ENCODE results near the gene HMSD. TPM values are rescaled to one million over a fixed set of nuclear protein-coding genes. Genes with fewer than 3 reads are reported as not detected.

The HMSD gene
- total and polyA plus RNA-seq, 2 of the 4 experiments (the other 2 are of a cell fraction) = 0.17 to 0.36 TPM

- no peak overlapping the region for H3K9ac ChIP-seq (ENCODE audit: low read depth, low read length)
- ATAC-seq (ENCODE audit: low read depth) = no peak
- in situ Hi-C loops (cut with MboI; ENCODE audit: low sequenced_read_pairs) = no loop called here
These were observed 47.9 kb downstream of the HMSD start for GRCh38 chr18:63997041-63997440.

More at GRCh38 chr18:63997041-63997440, 47.9 kb downstream of the HMSD start:
- H2BK20ac ChIP-seq (ENCODE audit: low read depth, low read length) = no peak overlapping the region
- no peak overlapping the region for H2BK120ac ChIP-seq (ENCODE audit: low read depth, low read length)
- no peak overlapping the region for H3K18ac ChIP-seq (ENCODE audit: low read depth, low read length)
- CTCF ChIA-PET = no interaction called here
- WGBS, 2 experiments (ENCODE audit: extremely low coverage in 2 of 2, insufficient read length in 1 of 2) = no CpG with 5 or more reads among the region's 4 CpGs
- no peaks in the 10 kb centered on the region for H4K20me1 ChIP-seq (ENCODE audit: insufficient read depth, low read length)
- H2AK5ac ChIP-seq (ENCODE audit: low read depth, low read length) = no peak overlapping the region
- no peak overlapping the region for H3K27ac ChIP-seq (ENCODE audit: insufficient read depth, low read length)
- no peak for TF ChIP-seq RFX5 (IDR thresholded peaks at IDR 0.05; ENCODE audit: low read depth, low read length)
- no peak for TF ChIP-seq FOS (IDR thresholded peaks at IDR 0.05; ENCODE audit: low read depth, low read length)
- no peak for TF ChIP-seq USF2 (IDR thresholded peaks at IDR 0.05; ENCODE audit: low read depth, low read length)
- no peak for TF ChIP-seq BHLHE40 (IDR thresholded peaks at IDR 0.05; ENCODE audit: low read depth, low read length)
- TF ChIP-seq POLR2A (IDR thresholded peaks at IDR 0.05; ENCODE audit: low read depth, low read length) = no peak
- no peak for TF ChIP-seq RAD21 (IDR thresholded peaks at IDR 0.05; ENCODE audit: low read length)
- TF ChIP-seq MAFK (IDR thresholded peaks at IDR 0.05; ENCODE audit: low read depth, low read length) = no peak
- TF ChIP-seq NFE2L2 (IDR thresholded peaks at IDR 0.05; ENCODE audit: low read depth, low read length) = no peak
- no peak for TF ChIP-seq CHD1 (IDR thresholded peaks at IDR 0.05; ENCODE audit: low read depth, low read length)
- TF ChIP-seq ELK1 (IDR thresholded peaks at IDR 0.05; ENCODE audit: borderline replicate concordance, low read depth, low read length) = no peak
- no peak for TF ChIP-seq MXI1 (IDR thresholded peaks at IDR 0.05; ENCODE audit: borderline replicate concordance, low read depth, low read length)
- no peak for TF ChIP-seq CTCF (conservative IDR thresholded peaks at IDR 0.05; ENCODE audit: low read depth, low read length)
- TF ChIP-seq MAZ (IDR thresholded peaks at IDR 0.05; ENCODE audit: borderline replicate concordance, low read depth, low read length) = no peak
- TF ChIP-seq RCOR1 (IDR thresholded peaks at IDR 0.05; ENCODE audit: insufficient replicate concordance, low read length) = no peak
- TF ChIP-seq CEBPB (IDR thresholded peaks at IDR 0.05; ENCODE audit: low read depth, low read length) = no peak
- TF ChIP-seq SMC3 (IDR thresholded peaks at IDR 0.05; ENCODE audit: low read depth, low read length) = no peak
- H3K36me3 ChIP-seq (ENCODE audit: control insufficient read depth, insufficient read depth, low read length) = no peaks in the 10 kb centered on the region
- H3K4ac ChIP-seq (ENCODE audit: low read depth, low read length) = no peak overlapping the region
- dilution Hi-C loops (cut with HindIII; ENCODE audit: low sequenced_read_pairs, unreplicated experiment) (no loop called here), intact Hi-C loops (cut with micrococcal nuclease) (no loop called here)
- H2AFZ ChIP-seq (replicated peaks; ENCODE audit: low read length, poor library complexity) = no peak overlapping the region
- no peaks in the 10 kb centered on the region for H3K79me1 ChIP-seq (ENCODE audit: low read depth in 1 of 2, low read length in 2 of 2)
- H3K23ac ChIP-seq (ENCODE audit: low read depth, low read length) = no peak overlapping the region
- H3K4me2 ChIP-seq (ENCODE audit: low read depth, low read length) = no peak overlapping the region
- H2AK9ac ChIP-seq (replicated peaks; ENCODE audit: low read depth, low read length, poor library complexity) = no peak overlapping the region
- H2BK15ac ChIP-seq (ENCODE audit: low read depth, low read length) = no peak overlapping the region
- POLR2A ChIA-PET (ENCODE audit: unreplicated experiment) = no interaction called here
- no peak overlapping the region for H3K4me3 ChIP-seq (ENCODE audit: insufficient read depth, low read depth, low read length)
- no TSS peak for BruUV-seq (replicated peaks)
- no peaks in the 10 kb centered on the region for H3K4me1 ChIP-seq (ENCODE audit: control insufficient read depth, insufficient read depth, low read length)
- H2BK5ac ChIP-seq (ENCODE audit: low read depth, low read length, poor library complexity, severe bottlenecking) = no peak overlapping the region
- H3K9me3 ChIP-seq (ENCODE audit: control insufficient read depth, insufficient read depth, low read length) = no peaks in the 10 kb centered on the region
- no peak overlapping the region for H3K14ac ChIP-seq (replicated peaks; ENCODE audit: low read depth, low read length)
- no peak for DNase-seq
- H3K56ac ChIP-seq (ENCODE audit: extremely low read depth, insufficient read depth, low read length) = no peak overlapping the region
- no peak overlapping the region for H4K91ac ChIP-seq (ENCODE audit: insufficient read depth, low read depth, low read length)
- no peak overlapping the region for H4K8ac ChIP-seq (ENCODE audit: low read depth in 2 of 2, low read length in 2 of 2)
- no peak overlapping the region for H4K5ac ChIP-seq (ENCODE audit: low read depth, low read length)
- H3K27me3 ChIP-seq (ENCODE audit: control insufficient read depth, insufficient read depth, low read length) = no peaks in the 10 kb centered on the region
- no peaks in the 10 kb centered on the region for H3K9me1 ChIP-seq (ENCODE audit: insufficient read depth, low read length)

Measured in IMR-90 (cell line).